Measurements from ENCODE around the gene DTX3L.

DTX3L gene

GRCh38 chr3:122564155-122564912, at the start of gene DTX3L, which contains the start of gene PARP9:
TSS of gene DTX3L (plus strand) at chr3:122564338. CDS start at chr3:122564427, 89 bp downstream.
TSS of gene PARP9 (minus strand) at chr3:122564300. CDS start at chr3:122559620, 4,680 bp downstream.
- peak; percentile 64 for DNase-seq (ENCODE audit: low spot score)

GRCh38 chr3:122515020-122515468, 49.1 kb upstream of the DTX3L start:
- DNase-seq (ENCODE audit: low spot score): no peak

GRCh38 chr3:122515870-122516269, 48.3 kb upstream of the DTX3L start:
- no peak for DNase-seq (ENCODE audit: low spot score)

GRCh38 chr3:122516846-122517360, 47.2 kb upstream of the DTX3L start:
- DNase-seq (ENCODE audit: low spot score): no peak

GRCh38 chr3:122519693-122520092, 44.4 kb upstream of the DTX3L start:
- DNase-seq (ENCODE audit: low spot score): no peak

- no peak for DNase-seq (ENCODE audit: low spot score)
Measured at GRCh38 chr3:122520861-122521260, 43.3 kb upstream of the DTX3L start.

GRCh38 chr3:122523317-122523716, 40.8 kb upstream of the DTX3L start:
- DNase-seq (ENCODE audit: low spot score): no peak

- no peak for DNase-seq (ENCODE audit: low spot score)
Measured at GRCh38 chr3:122530164-122530563, 34.0 kb upstream of the DTX3L start.

GRCh38 chr3:122533480-122533879, 30.7 kb upstream of the DTX3L start:
- DNase-seq (ENCODE audit: low spot score): no peak

GRCh38 chr3:122533931-122534334, 30.2 kb upstream of the DTX3L start:
- no peak for DNase-seq (ENCODE audit: low spot score)

GRCh38 chr3:122535964-122536631, 28.0 kb upstream of the DTX3L start:
- DNase-seq (ENCODE audit: low spot score): no peak

GRCh38 chr3:122536632-122537001, 27.5 kb upstream of the DTX3L start:
- DNase-seq (ENCODE audit: low spot score): no peak

- DNase-seq (ENCODE audit: low spot score): no peak
Measured at GRCh38 chr3:122538956-122539490, 25.1 kb upstream of the DTX3L start.

- no peak for DNase-seq (ENCODE audit: low spot score)
Measured at GRCh38 chr3:122546151-122546550, 18.0 kb upstream of the DTX3L start.

- DNase-seq (ENCODE audit: low spot score): no peak
Measured at GRCh38 chr3:122548076-122548475, 16.1 kb upstream of the DTX3L start.

GRCh38 chr3:122548619-122549018, 15.5 kb upstream of the DTX3L start:
- no peak for DNase-seq (ENCODE audit: low spot score)

GRCh38 chr3:122553171-122553570, 11.0 kb upstream of the DTX3L start:
- no peak for DNase-seq (ENCODE audit: low spot score)

- DNase-seq (ENCODE audit: low spot score): no peak
Measured at GRCh38 chr3:122555275-122556071, 8.7 kb upstream of the DTX3L start.

GRCh38 chr3:122557356-122557755, 6.8 kb upstream of the DTX3L start:
- DNase-seq (ENCODE audit: low spot score): no peak

- DNase-seq (ENCODE audit: low spot score): no peak
Measured at GRCh38 chr3:122558605-122559004, 5.5 kb upstream of the DTX3L start.

GRCh38 chr3:122559906-122560305, 4.2 kb upstream of the DTX3L start:
- DNase-seq (ENCODE audit: low spot score): no peak

- DNase-seq (ENCODE audit: low spot score): peak; percentile 58
Measured at GRCh38 chr3:122560680-122561079, 3.5 kb upstream of the DTX3L start.

All from pons (tissue), 1 donor.